ENCODE data around the gene NRAP. TPM values are rescaled to one million over a fixed set of nuclear protein-coding genes. Genes with fewer than 3 reads are reported as not detected.

The NRAP gene
- total and polyA plus RNA-seq, 2 of the 4 experiments (the other 2 are of a cell fraction), result not detected

DNA sequence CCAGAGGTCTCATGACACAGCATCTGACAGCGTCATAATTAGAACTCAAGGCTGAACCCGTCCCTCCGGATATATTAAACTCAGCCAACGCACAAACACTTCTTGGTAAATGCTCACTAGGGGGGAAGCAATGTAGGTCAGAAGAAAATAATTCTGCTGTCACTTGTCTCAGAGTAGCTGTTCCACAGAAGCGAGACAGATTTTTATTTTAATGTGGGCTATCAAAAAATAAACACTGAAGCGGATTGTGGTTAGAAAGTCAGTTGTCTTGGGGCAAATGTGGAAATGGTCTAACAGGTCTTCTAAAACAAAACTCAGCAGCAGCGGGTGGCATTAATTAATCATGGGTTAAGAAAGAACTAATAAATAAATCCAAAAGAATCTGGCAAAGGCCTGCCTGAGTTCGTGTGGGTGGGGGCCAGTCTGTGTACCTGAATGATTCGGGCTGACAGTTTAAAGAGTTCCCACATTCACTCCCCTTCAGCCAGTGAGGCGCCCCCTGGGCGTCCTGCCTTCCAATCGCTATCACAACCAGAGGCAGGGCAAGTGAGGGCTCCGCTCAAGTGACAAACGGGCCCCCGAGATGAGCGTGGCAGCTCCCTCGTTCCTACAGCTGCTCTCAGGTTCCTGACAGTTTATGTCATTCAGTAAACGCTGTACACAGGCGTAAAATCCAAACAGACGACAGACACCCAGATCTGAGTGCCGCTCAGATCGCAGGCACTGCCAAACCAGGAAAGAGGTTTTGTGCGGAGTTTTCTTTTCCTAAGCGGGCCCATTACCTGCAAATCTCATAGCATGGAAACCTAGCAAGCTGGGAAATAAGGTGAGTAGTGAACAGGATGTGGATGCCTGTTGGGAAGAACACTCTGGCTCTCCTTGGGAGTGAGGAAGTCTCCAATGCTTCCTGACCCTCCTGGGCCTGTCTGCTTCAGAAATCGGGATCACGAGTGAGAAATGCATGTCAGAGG lies 52.9 kb downstream of the NRAP start:
- H2BK120ac ChIP-seq (ENCODE audit: low read depth, low read length), result no peak overlapping the region
- no peak overlapping the region for H2BK20ac ChIP-seq (ENCODE audit: low read depth, low read length)
- no peaks in the 10 kb centered on the region for H4K20me1 ChIP-seq (ENCODE audit: insufficient read depth, low read length)
- no peak overlapping the region for H2AFZ ChIP-seq (replicated peaks; ENCODE audit: low read length, poor library complexity)
- DNase-seq (no peak), ATAC-seq (ENCODE audit: low read depth) (no peak)
- no peak overlapping the region for H2AK5ac ChIP-seq (ENCODE audit: low read depth, low read length)
- dilution Hi-C loops (cut with HindIII; ENCODE audit: low sequenced_read_pairs, unreplicated experiment), result no loop called here
- in situ Hi-C loops (cut with MboI; ENCODE audit: low sequenced_read_pairs), result no loop called here
- no peak overlapping the region for H3K56ac ChIP-seq (ENCODE audit: extremely low read depth, insufficient read depth, low read length)
- H3K27me3 ChIP-seq (ENCODE audit: control insufficient read depth, insufficient read depth, low read length), result peaks cover 10% of the 10 kb centered on the region
- H3K4ac ChIP-seq (ENCODE audit: low read depth, low read length), result no peak overlapping the region
- H3K36me3 ChIP-seq (ENCODE audit: control insufficient read depth, insufficient read depth, low read length), result no peaks in the 10 kb centered on the region
- ChIA-PET POLR2A (ENCODE audit: unreplicated experiment) (no interaction called here), CTCF (no interaction called here)
- no peak overlapping the region for H3K14ac ChIP-seq (replicated peaks; ENCODE audit: low read depth, low read length)
- H2BK5ac ChIP-seq (ENCODE audit: low read depth, low read length, poor library complexity, severe bottlenecking), result no peak overlapping the region
- no peaks in the 10 kb centered on the region for H3K79me1 ChIP-seq (ENCODE audit: low read depth in 1 of 2, low read length in 2 of 2)
- intact Hi-C loops (cut with micrococcal nuclease), result no loop called here
- no peak overlapping the region for H3K23ac ChIP-seq (ENCODE audit: low read depth, low read length)
- no peak overlapping the region for H3K4me3 ChIP-seq (ENCODE audit: insufficient read depth, low read depth, low read length)
- H3K9ac ChIP-seq (ENCODE audit: low read depth, low read length), result no peak overlapping the region
- no peak overlapping the region for H2AK9ac ChIP-seq (replicated peaks; ENCODE audit: low read depth, low read length, poor library complexity)
- no peaks in the 10 kb centered on the region for H3K4me1 ChIP-seq (ENCODE audit: control insufficient read depth, insufficient read depth, low read length)
- no peaks in the 10 kb centered on the region for H3K9me3 ChIP-seq (ENCODE audit: control insufficient read depth, insufficient read depth, low read length)
- H4K8ac ChIP-seq (ENCODE audit: low read depth in 2 of 2, low read length in 2 of 2), result no peak overlapping the region
- no peaks in the 10 kb centered on the region for H3K9me1 ChIP-seq (ENCODE audit: insufficient read depth, low read length)
- no peak overlapping the region for H3K4me2 ChIP-seq (ENCODE audit: low read depth, low read length)
- no peak overlapping the region for H3K18ac ChIP-seq (ENCODE audit: low read depth, low read length)
- no peak overlapping the region for H2BK15ac ChIP-seq (ENCODE audit: low read depth, low read length)
- H4K5ac ChIP-seq (ENCODE audit: low read depth, low read length), result no peak overlapping the region
- 3% methylated on average over 10 of the region's 26 CpGs; no CpG with 5 or more reads in 1 of the 2 experiments for WGBS, 2 experiments (ENCODE audit: extremely low coverage in 2 of 2, insufficient read length in 1 of 2)
- no TSS peak for BruUV-seq (replicated peaks)
- H4K91ac ChIP-seq (ENCODE audit: insufficient read depth, low read depth, low read length), result no peak overlapping the region
- H3K27ac ChIP-seq (ENCODE audit: insufficient read depth, low read length), result no peak overlapping the region
- TF ChIP-seq RAD21 (IDR thresholded peaks at IDR 0.05; ENCODE audit: low read length) (no peak), RFX5 (IDR thresholded peaks at IDR 0.05; ENCODE audit: low read depth, low read length) (no peak), CEBPB (IDR thresholded peaks at IDR 0.05; ENCODE audit: low read depth, low read length) (no peak), MAZ (IDR thresholded peaks at IDR 0.05; ENCODE audit: borderline replicate concordance, low read depth, low read length) (no peak), RCOR1 (IDR thresholded peaks at IDR 0.05; ENCODE audit: insufficient replicate concordance, low read length) (no peak), MAFK (IDR thresholded peaks at IDR 0.05; ENCODE audit: low read depth, low read length) (no peak), SMC3 (IDR thresholded peaks at IDR 0.05; ENCODE audit: low read depth, low read length) (no peak), BHLHE40 (IDR thresholded peaks at IDR 0.05; ENCODE audit: low read depth, low read length) (no peak), FOS (IDR thresholded peaks at IDR 0.05; ENCODE audit: low read depth, low read length) (no peak), NFE2L2 (IDR thresholded peaks at IDR 0.05; ENCODE audit: low read depth, low read length) (no peak), MXI1 (IDR thresholded peaks at IDR 0.05; ENCODE audit: borderline replicate concordance, low read depth, low read length) (no peak), POLR2A (IDR thresholded peaks at IDR 0.05; ENCODE audit: low read depth, low read length) (no peak)
- TF ChIP-seq, protein P1, sequence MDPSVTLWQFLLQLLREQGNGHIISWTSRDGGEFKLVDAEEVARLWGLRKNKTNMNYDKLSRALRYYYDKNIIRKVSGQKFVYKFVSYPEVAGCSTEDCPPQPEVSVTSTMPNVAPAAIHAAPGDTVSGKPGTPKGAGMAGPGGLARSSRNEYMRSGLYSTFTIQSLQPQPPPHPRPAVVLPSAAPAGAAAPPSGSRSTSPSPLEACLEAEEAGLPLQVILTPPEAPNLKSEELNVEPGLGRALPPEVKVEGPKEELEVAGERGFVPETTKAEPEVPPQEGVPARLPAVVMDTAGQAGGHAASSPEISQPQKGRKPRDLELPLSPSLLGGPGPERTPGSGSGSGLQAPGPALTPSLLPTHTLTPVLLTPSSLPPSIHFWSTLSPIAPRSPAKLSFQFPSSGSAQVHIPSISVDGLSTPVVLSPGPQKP (IDR thresholded peaks at IDR 0.05; ENCODE audit: borderline replicate concordance, low read depth, low read length), result no peak
- TF ChIP-seq, protein P2, sequence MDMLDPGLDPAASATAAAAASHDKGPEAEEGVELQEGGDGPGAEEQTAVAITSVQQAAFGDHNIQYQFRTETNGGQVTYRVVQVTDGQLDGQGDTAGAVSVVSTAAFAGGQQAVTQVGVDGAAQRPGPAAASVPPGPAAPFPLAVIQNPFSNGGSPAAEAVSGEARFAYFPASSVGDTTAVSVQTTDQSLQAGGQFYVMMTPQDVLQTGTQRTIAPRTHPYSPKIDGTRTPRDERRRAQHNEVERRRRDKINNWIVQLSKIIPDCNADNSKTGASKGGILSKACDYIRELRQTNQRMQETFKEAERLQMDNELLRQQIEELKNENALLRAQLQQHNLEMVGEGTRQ (IDR thresholded peaks at IDR 0.05; ENCODE audit: low read depth, low read length), result no peak
- TF ChIP-seq, protein P3, sequence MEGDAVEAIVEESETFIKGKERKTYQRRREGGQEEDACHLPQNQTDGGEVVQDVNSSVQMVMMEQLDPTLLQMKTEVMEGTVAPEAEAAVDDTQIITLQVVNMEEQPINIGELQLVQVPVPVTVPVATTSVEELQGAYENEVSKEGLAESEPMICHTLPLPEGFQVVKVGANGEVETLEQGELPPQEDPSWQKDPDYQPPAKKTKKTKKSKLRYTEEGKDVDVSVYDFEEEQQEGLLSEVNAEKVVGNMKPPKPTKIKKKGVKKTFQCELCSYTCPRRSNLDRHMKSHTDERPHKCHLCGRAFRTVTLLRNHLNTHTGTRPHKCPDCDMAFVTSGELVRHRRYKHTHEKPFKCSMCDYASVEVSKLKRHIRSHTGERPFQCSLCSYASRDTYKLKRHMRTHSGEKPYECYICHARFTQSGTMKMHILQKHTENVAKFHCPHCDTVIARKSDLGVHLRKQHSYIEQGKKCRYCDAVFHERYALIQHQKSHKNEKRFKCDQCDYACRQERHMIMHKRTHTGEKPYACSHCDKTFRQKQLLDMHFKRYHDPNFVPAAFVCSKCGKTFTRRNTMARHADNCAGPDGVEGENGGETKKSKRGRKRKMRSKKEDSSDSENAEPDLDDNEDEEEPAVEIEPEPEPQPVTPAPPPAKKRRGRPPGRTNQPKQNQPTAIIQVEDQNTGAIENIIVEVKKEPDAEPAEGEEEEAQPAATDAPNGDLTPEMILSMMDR (conservative IDR thresholded peaks at IDR 0.05; ENCODE audit: low read depth, low read length), result no peak
